GM12864 (cell line): Measurements from ENCODE around the gene NDUFB5.
A peak's percentile ranks its signal among the peaks of the same experiment; 100 is the strongest.

Experiments used
- DNase-seq: peaks from one replicate; pipeline ENCODE4 v3.0.0-alpha.2; 2011; ENCODE audit warnings: low read depth
- H3K4me3 ChIP-seq: 2 replicates; pipeline ENCODE4 v1.5.1; 2011; ENCODE audit warnings: mild to moderate bottlenecking, low read depth, low read length, control low read depth
- TF ChIP-seq, protein P1 (sequence below): IDR thresholded peaks from 2 replicates; pipeline ENCODE4 v1.5.1; 2011; ENCODE audit warnings: low read depth, mild to moderate bottlenecking, moderate library complexity, low read length, control low read depth, inconsistent platforms; ENCODE audit errors: missing control alignments

NDUFB5 gene

GRCh38 chr3:179604321-179605078, at the start of gene NDUFB5, which contains the start of gene MRPL47:
NDUFB5 (plus strand) TSS chr3:179604794; CDS start chr3:179604816, 22 bp downstream.
MRPL47 (minus strand) TSS chr3:179604638; CDS start chr3:179604624, 14 bp downstream.
- peak within 1 kb of the TSS; percentile 89 for H3K4me3 ChIP-seq
- TF ChIP-seq, protein P1, sequence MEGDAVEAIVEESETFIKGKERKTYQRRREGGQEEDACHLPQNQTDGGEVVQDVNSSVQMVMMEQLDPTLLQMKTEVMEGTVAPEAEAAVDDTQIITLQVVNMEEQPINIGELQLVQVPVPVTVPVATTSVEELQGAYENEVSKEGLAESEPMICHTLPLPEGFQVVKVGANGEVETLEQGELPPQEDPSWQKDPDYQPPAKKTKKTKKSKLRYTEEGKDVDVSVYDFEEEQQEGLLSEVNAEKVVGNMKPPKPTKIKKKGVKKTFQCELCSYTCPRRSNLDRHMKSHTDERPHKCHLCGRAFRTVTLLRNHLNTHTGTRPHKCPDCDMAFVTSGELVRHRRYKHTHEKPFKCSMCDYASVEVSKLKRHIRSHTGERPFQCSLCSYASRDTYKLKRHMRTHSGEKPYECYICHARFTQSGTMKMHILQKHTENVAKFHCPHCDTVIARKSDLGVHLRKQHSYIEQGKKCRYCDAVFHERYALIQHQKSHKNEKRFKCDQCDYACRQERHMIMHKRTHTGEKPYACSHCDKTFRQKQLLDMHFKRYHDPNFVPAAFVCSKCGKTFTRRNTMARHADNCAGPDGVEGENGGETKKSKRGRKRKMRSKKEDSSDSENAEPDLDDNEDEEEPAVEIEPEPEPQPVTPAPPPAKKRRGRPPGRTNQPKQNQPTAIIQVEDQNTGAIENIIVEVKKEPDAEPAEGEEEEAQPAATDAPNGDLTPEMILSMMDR: no peak
- peak; percentile 93 for DNase-seq

DNA sequence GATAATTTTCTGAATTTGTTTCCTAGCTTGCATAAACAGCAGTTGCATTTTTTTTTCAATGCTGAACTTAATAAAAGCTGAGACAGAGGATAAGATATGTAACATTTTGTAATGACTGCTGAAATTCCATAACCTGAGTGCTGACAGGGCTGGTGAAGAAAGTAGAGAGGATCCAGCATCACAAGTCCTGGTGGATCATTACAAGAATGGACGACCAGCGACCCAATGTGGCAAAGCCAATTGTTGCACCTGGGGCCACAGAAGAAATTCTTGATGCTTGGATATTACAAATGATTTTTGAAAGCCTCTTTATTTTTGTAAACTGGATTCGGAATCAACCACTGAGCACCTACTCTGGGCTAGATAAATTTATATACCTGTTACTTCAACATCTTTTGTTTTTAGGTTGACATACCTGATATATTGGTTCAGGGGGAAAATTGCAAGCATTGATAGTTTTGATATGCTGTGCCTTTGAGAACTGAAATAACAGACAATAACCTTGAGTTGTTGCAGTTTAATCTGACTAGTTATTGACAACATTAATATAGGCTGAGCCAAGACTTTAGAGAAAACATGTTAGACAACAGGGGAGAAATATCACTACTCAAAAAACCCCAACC, 45.7 kb upstream of the NDUFB5 start:
- TF ChIP-seq, protein P1: peak; percentile 84
- no peak overlapping the region for H3K4me3 ChIP-seq
- no peak for DNase-seq

GRCh38 chr3:179560791-179561190, 43.8 kb upstream of the NDUFB5 start:
- DNase-seq: no peak
- TF ChIP-seq, protein P1: no peak
- no peak overlapping the region for H3K4me3 ChIP-seq

- peak; percentile 98 for DNase-seq
- TF ChIP-seq, protein P1: no peak
- H3K4me3 ChIP-seq: peak within 1 kb of the TSS; percentile 68
These were observed 41.9 kb upstream of the NDUFB5 start, which contains the start of gene ACTL6A for GRCh38 chr3:179562591-179563270. ACTL6A (plus strand) TSS chr3:179562926; CDS start chr3:179563093, 167 bp downstream.

GRCh38 chr3:179563271-179563783, 41.3 kb upstream of the NDUFB5 start:
- peak overlapping the region; percentile 68 for H3K4me3 ChIP-seq
- peak; percentile 54 for DNase-seq
- TF ChIP-seq, protein P1: peak; percentile 67

DNA sequence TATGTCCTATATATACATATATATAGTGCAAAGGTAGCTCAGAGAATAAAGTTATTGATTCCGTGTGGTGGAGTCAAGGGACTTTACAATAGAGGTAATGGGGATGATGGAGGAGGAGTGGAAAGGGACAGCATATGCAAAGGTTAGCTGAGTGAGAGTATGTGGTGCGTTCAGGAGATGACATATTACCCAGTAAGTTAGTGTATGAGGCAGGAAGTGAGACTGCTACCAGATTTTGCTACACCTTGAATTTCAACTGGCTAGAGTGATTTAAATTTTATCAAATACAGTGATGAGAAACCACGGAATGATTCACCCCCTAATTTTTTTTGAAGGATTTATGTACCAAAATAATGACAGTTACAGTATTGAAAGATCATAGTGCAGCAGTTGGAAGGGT, 39.1 kb upstream of the NDUFB5 start:
- no peak overlapping the region for H3K4me3 ChIP-seq

More for the DNA sequence above, 39.1 kb upstream of the NDUFB5 start:
- TF ChIP-seq, protein P1: no peak
- no peak for DNase-seq
